GM21825 (cell line): ENCODE measurements around the gene HRK.

ENCODE experiments used
- ATAC-seq: cut with Tn5 transposase; IDR thresholded peaks from one replicate; pipeline ENCODE4 v1.9.1; 2021; ENCODE audit warnings: mild to moderate bottlenecking, moderate library complexity; ENCODE audit not compliant: unreplicated experiment

Gene HRK

DNA sequence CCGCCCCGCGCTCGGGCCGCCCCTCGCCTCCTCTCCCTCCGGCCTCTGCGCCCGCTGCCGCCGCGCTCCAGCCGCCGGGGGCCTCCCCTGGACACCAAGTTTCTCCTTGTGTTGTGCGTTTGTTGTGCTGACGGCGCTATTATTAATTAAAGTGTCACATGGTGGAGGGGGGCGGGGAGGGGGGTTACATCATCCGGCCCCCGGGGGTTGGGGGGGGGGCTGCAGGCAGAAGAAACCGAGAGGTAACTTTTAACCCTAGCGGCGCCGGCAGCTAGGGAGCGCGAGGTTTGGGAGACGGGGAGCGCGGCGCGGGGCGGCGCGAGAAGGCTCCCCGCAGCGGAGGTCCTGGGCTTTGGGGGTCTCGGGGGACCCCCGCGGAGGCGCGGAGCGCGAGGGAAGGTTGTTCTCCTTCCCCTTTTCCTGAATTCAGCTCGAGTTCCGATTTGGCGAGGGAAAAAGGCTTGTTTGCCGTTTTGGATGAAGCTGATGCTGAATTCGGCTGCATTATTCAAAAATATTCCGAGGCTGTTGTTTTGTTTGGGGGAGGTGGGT, at the start of gene HRK:
Gene HRK, minus strand, starts transcription at position 117 of the 552 bp plus-strand sequence. CDS start 134 bp downstream, outside the sequence.
- no peak for ATAC-seq

DNA sequence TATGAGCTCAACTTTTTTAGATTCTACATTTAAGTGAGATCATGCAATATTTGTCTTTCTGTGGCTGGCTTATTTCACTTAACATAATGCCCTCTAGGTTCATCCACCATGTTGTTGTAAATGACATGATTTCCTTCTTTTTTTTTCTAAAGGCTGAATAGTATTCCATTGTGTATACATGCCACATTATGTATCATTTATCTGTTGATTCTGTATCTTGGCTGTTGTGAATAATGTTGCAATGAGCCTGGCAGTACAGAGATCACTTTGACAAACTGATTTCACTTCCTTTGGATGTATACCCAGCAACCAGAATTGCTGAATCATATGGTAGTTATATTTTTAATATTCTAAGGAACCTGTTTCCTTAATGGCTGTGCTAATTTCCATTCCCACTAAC, 48.6 kb upstream of the HRK start:
- ATAC-seq: no peak

- no peak for ATAC-seq
Observed at GRCh38 chr12:116928504-116928903, 47.3 kb upstream of the HRK start.

- no peak for ATAC-seq
Observed at GRCh38 chr12:116927244-116927940, 46.2 kb upstream of the HRK start.

DNA sequence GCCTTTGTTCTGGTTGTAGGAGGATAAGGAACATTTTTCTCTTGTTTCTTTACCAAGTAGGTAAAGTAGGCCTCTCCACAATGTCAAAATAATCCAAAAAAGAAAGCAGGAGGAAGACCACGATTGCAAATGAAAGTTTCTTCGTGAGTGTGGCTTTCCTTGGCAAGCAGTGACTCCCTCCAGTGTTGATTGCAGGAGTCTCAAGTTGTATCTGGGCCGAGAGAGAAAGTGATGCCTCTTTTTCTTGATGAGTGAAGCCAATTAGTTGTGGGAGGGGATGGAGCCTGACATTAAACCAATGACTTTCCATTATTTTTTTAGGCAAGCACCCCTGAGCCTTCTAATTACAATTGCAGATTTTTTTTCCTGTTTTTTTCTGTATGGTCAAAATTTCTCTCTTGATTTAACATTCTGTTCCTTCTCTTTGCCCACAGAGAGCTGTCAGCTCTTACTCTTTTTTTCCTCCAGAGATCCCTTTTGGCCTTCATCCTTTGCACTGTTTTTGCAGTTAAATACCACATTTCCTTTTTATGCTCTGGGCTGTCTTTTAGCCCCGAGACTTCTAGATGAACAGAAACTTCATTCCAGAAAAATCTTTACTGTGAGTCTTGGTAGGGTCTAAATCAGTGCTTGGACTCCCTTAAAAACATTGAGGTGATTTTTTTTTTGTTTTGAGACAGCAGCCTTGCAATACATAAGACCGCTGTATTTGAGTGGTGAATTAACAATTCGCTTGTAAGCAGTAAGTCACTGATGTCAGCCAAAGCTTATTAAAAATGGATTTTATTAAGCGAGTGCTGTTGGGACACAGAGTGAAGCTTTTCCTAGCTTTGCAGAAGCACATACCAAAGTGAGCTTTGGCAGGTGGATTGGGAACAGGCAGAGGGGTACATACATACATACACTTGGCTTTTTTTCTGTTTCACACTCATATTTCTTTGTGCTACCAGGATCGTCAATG, 45.3 kb upstream of the HRK start:
- ATAC-seq: no peak

- ATAC-seq: peak; percentile 76
Observed at GRCh38 chr12:116924558-116925453, 43.6 kb upstream of the HRK start.

DNA sequence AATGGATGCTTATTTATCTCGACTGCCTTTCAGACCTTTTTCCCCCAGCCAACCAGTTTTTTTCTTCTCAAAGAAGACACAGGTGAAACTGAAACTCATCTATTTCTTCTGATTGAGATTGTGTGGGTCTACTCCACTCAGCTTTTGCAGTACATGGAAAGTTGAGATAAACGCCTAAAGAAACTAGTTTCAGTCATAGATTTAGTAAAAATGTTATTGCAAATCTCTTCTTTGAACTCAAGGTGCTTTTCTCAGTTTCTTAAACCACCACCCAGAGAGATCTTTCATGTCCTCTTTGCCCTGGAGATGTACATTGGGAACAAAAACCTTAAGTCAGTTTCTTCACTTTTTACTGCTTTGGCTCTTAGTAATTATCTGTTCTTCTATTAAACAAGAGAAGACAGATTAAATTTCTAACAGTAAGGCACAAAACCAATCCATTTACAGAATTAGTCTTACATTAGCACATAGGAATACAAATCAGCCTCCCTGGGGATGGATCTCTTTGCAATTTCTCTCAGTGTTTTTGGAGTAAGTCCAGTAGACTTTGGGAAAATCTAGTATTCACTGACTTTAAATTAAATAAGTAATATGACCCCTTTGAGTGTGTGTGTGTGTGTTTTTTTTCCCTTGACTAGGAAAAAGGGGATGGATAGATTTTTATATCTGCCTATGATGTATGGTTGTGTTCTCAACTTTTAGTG, 41.1 kb upstream of the HRK start:
- peak; percentile 61 for ATAC-seq

DNA sequence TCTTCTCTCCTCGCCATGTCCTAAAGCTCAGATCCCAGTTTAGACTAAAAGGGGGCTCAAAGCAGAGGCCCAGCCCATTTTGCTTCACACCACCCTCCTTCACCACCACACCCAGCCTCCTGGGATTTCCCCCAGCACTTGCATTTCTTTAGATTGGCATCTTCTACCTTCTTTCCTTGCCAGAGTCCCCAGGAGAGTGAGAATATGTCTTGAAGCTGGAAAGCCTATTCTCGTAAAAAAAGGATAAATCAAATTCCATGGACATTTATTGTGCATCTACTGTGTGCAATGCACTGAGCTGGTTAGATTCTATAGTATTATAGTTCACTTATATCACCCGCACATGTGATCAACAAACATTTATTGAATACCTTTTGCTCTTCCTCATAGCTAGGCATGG, 39.7 kb upstream of the HRK start:
- no peak for ATAC-seq

GRCh38 chr12:116919706-116920485, 38.7 kb upstream of the HRK start:
- ATAC-seq: no peak

GRCh38 chr12:116919247-116919661, 38.0 kb upstream of the HRK start:
- ATAC-seq: no peak

DNA sequence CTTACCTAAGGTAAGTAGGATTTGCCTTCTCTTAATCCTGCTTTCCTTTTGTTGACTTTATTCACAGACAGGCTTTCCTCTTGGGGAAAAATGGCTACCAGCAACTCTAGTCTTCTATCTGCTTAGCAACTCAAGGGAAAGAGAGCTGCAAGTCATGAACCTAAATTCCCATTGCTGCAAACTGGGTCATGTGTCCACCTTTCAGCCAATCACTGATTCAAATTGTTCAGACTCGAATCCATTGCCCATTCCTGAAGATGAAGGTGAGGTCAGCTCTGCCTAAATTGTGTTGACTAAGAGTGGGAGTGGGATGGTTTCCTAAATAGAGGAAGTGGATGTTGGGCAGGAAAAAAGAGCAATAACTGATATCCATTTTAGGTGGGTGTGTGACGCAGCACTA, 37.2 kb upstream of the HRK start:
- ATAC-seq: no peak

DNA sequence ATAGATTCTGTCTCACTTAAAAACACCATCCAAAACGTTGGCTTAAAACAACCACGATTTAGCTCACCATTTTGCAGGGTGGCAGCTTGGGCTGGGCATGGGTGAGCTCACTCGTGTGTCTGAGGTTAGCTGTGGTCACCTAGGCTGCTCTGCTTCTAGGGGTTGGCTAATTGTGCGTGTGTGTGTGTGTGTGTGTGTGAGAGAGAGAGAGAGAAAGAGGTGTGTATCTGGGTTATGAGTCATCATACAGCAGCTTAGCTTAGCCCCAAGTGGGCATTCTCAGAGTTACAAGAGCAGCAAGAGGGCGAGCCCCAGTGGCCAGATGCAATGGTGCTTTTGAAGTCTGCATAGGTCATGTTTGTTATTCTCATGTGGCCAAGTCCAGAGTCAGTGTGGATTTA, 35.5 kb upstream of the HRK start:
- peak; percentile 80 for ATAC-seq

DNA sequence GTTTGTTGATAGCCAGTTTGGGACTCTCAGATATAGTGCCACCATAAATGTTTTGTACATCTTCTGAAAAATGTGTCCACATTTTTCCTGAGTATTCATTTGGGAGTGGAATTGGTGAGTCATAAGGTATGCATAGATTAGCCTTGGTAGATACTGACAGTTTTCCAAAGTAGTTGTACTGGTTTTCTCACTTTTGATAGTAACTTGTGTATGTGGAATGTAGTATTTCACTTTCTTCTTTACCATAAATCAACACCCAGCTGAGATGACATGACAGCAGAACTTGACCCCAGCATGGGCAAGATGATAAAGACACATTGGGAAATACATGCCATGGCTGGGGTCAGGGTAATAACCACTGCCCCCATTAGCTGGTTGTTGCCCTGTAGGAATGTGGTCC, 34.9 kb upstream of the HRK start:
- ATAC-seq: no peak

- no peak for ATAC-seq
Observed at GRCh38 chr12:116915326-116915725, 34.1 kb upstream of the HRK start.

GRCh38 chr12:116910645-116911451, 29.6 kb upstream of the HRK start, which contains the start of gene FBXW8:
TSS of gene FBXW8 (plus strand) at chr12:116910950. CDS start at chr12:116911038, 88 bp downstream.
- ATAC-seq: peak; percentile 84

GRCh38 chr12:116910280-116910644, 29.0 kb upstream of the HRK start:
- no peak for ATAC-seq

DNA sequence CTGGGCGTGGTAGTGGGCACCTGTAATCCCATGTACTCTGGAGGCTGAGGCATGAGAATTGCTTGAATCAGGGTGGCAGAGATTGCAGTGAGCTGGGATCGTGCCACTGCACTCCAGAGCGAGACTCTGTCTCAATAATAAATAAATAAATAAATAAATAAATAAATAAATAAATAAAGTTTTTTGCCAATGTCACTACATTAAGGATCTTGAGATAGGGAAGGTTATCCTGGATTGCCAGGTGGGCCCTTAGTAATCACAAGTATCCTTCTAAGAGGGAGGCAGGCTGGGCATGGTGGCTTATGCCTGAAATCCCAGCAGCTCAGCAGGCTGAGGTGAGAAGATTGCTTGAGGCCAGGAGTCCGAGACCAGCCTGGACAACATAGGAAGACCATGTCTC, 25.0 kb upstream of the HRK start:
- ATAC-seq: no peak

GRCh38 chr12:116903818-116904217, 22.6 kb upstream of the HRK start:
- ATAC-seq: no peak
